Neuronal stem cell (in vitro differentiated cells): ENCODE measurements around the gene LTBP2.
A peak's percentile ranks its signal among the peaks of the same experiment; 100 is the strongest.

ENCODE experiments used
- DNase-seq: peaks from one replicate; pipeline ENCODE4 v3.0.0-alpha.2; 2013; ENCODE audit warnings: low spot score
- H2AFZ ChIP-seq: one replicate; pipeline ENCODE4 v1.6.1; 2013; ENCODE audit warnings: mild to moderate bottlenecking, low read length, inconsistent platforms
- H2AK5ac ChIP-seq: 2 replicates; pipeline ENCODE4 v1.6.1; 2013; ENCODE audit warnings: low read depth, mild to moderate bottlenecking, inconsistent platforms, low read length, moderate library complexity, mixed read lengths
- H2BK120ac ChIP-seq: 2 replicates; pipeline ENCODE4 v1.6.1; 2013; ENCODE audit warnings: low read depth, mild to moderate bottlenecking, inconsistent platforms, low read length, moderate library complexity, mixed read lengths
- H2BK12ac ChIP-seq: one replicate; pipeline ENCODE4 v1.6.1; 2013; ENCODE audit warnings: low read length, inconsistent platforms
- H2BK15ac ChIP-seq: 2 replicates; pipeline ENCODE4 v1.6.1; 2013; ENCODE audit warnings: mild to moderate bottlenecking, low read length, inconsistent platforms, mixed read lengths
- H2BK5ac ChIP-seq: one replicate; pipeline ENCODE4 v1.6.1; 2013; ENCODE audit warnings: inconsistent platforms, mild to moderate bottlenecking, low read length, moderate library complexity
- H3K14ac ChIP-seq: one replicate; pipeline ENCODE4 v1.6.1; 2013; ENCODE audit warnings: low read length, inconsistent platforms
- H3K18ac ChIP-seq: 2 replicates; pipeline ENCODE4 v1.6.1; 2013; ENCODE audit warnings: low read length, inconsistent platforms
- H3K23ac ChIP-seq: 2 replicates; pipeline ENCODE4 v1.6.1; 2013; ENCODE audit warnings: low read depth, mild to moderate bottlenecking, mixed read lengths, low read length, inconsistent platforms; ENCODE audit not compliant: poor library complexity
- H3K27ac ChIP-seq: replicated peaks from 3 replicates; pipeline ENCODE4 v1.5.1; 2013; ENCODE audit warnings: low read length, inconsistent platforms
- H3K27me3 ChIP-seq, 3 experiments: 2 replicates each; pipeline ENCODE4 v1.6.1; 2013; ENCODE audit warnings: low read length in 3 of 3, mild to moderate bottlenecking in 2 of 3, inconsistent platforms in 1 of 3, low read depth in 1 of 3, mixed read lengths in 1 of 3, moderate library complexity in 1 of 3; ENCODE audit not compliant: control insufficient read depth in 3 of 3, insufficient read depth in 3 of 3
- H3K36me3 ChIP-seq, 2 donors: replicated peaks in 1 of 2; 2 replicates each; pipeline ENCODE4 v1.6.1; 2013; ENCODE audit warnings: low read length in 2 of 2; ENCODE audit not compliant: control insufficient read depth in 2 of 2, insufficient read depth in 2 of 2
- H3K4ac ChIP-seq: 2 replicates; pipeline ENCODE4 v1.6.1; 2013; ENCODE audit warnings: inconsistent platforms, mild to moderate bottlenecking, low read length, moderate library complexity
- H3K4me1 ChIP-seq, 2 donors: 1 replicate in 1 of 2; 2 replicates in 1 of 2; pipeline ENCODE4 v1.6.1; 2013; ENCODE audit warnings: low read length in 2 of 2, low read depth in 1 of 2; ENCODE audit not compliant: control insufficient read depth in 2 of 2, insufficient read depth in 1 of 2
- H3K4me2 ChIP-seq: one replicate; pipeline ENCODE4 v1.6.1; 2013; ENCODE audit warnings: mild to moderate bottlenecking, low read length, inconsistent platforms; ENCODE audit not compliant: insufficient read depth, poor library complexity, severe bottlenecking
- H3K4me3 ChIP-seq, 2 donors: 2 replicates each; pipeline ENCODE4 v1.5.1; 2013; ENCODE audit warnings: low read length in 2 of 2, mild to moderate bottlenecking in 2 of 2, inconsistent platforms in 1 of 2, moderate library complexity in 1 of 2
- H3K79me1 ChIP-seq: one replicate; pipeline ENCODE4 v1.6.1; 2013; ENCODE audit warnings: low read depth, mild to moderate bottlenecking, inconsistent platforms, low read length, moderate library complexity
- H3K9ac ChIP-seq: one replicate; pipeline ENCODE4 v1.6.1; 2013; ENCODE audit warnings: mild to moderate bottlenecking, low read depth, low read length, inconsistent platforms; ENCODE audit not compliant: poor library complexity
- H3K9me3 ChIP-seq, 2 donors: replicated peaks in 1 of 2; 2 replicates each; pipeline versions ENCODE3 to v1.6.1; 2013; ENCODE audit warnings: low read length in 2 of 2, mild to moderate bottlenecking in 2 of 2, inconsistent platforms in 1 of 2, low read depth in 1 of 2, mixed read lengths in 1 of 2, moderate library complexity in 1 of 2; ENCODE audit not compliant: control insufficient read depth in 2 of 2, insufficient read depth in 1 of 2
- H4K8ac ChIP-seq: one replicate; pipeline ENCODE4 v1.6.1; 2013; ENCODE audit warnings: low read depth, mild to moderate bottlenecking, inconsistent platforms, low read length, moderate library complexity
- H4K91ac ChIP-seq: one replicate; pipeline ENCODE4 v1.6.1; 2013; ENCODE audit warnings: low read length, low read depth, mild to moderate bottlenecking, inconsistent platforms; ENCODE audit not compliant: poor library complexity
- WGBS, 2 donors: extraction: QIAGEN DNeasy Blood & Tissue Kit; methylation state at CpG; one replicate each; pipeline ENCODE4 v1.1.7; 2013; ENCODE audit warnings: missing lambda C conversion rate in 2 of 2, mixed read lengths in 1 of 2; ENCODE audit not compliant: insufficient read length in 2 of 2, insufficient replicate concordance in 1 of 2; ENCODE audit errors: extremely low coverage in 2 of 2; 5-methylcytosine and 5-hydroxymethylcytosine counted together

The LTBP2 gene

DNA sequence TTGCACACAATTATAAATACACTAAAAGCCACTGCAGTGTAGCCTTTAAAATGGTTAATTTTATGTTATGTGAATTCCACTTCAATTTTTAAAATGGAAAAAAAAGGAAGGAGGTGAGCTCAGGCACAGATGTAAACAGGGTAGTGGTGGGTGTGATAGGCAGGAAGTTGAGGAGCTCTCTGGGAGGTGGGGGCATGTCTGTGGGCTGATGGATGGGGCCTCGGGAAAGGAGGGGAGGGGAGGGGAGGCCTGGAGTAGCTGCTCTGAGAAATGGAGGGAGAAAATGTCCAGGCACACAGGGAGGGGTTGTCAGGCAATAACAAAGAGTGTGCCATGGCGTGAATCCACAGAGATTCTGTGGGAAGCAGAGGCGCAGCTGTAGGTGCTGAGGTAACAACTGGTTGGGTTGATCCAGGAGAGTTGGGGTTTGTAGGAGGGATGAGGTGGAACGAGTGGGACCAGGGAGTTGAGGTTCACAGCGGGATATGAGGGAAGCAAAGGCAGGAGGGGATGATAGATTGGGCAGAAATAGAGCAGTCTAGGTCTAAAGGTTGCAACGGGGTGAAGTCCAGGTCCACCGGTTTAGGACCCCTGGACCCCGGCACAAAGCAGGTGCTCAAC lies 57.2 kb downstream of the LTBP2 start:
- Histone ChIP-seq H2BK120ac (no peak overlapping the region), H3K9ac (no peak overlapping the region), H3K4me3 (peak overlapping the region in 1 of 2 donors; percentile 19), H3K4me1 (peaks cover 9 to 11% of the 10 kb centered on the region in 2 donors), H2BK5ac (no peak overlapping the region), H3K79me1 (no peaks in the 10 kb centered on the region), H3K4ac (no peak overlapping the region), H3K36me3 (no peaks in the 10 kb centered on the region), H3K27me3 (peaks cover 0 to 23% (median 0%) of the 10 kb centered on the region in 3 experiments), H3K4me2 (no peak overlapping the region), H2BK15ac (no peak overlapping the region), H4K8ac (no peak overlapping the region), H3K18ac (no peak overlapping the region), H2AFZ (no peak overlapping the region), H2AK5ac (no peak overlapping the region), H3K14ac (no peak overlapping the region), H3K27ac (no peak overlapping the region), H2BK12ac (no peak overlapping the region), H3K23ac (no peak overlapping the region), H3K9me3 (no peaks in the 10 kb centered on the region), H4K91ac (no peak overlapping the region)
- WGBS, 2 donors = no CpG with 5 or more reads among the region's 8 CpGs
- no peak for DNase-seq

DNA sequence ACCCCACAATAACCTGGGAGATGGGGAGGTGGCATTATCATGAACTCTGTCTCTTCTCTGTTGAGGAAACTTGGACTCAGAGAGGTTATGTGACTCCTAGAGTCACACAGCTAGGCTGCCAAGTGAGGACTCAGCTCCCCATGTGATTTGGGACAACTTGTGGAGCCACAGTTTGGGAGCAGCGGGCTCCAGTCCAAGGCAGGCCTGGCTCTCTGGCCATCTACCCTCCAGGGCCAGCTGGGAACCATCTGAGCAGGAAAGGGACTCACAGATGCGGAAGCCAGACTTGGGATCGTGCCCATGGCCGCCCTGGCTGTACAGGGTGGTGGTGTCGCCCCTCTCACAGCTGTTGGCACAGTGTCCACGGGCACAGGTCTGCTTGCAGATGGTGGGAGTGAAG lies 59.4 kb downstream of the LTBP2 start:
- Histone ChIP-seq H3K27me3 (peaks cover 0 to 22% (median 0%) of the 10 kb centered on the region in 3 experiments), H3K4me1 (peaks cover 9 to 11% of the 10 kb centered on the region in 2 donors), H2BK15ac (peak overlapping the region; percentile 84), H2AK5ac (no peak overlapping the region), H3K9ac (no peak overlapping the region), H2BK120ac (no peak overlapping the region), H3K27ac (no peak overlapping the region), H3K23ac (peak overlapping the region; percentile 5), H3K14ac (peak overlapping the region; percentile 42), H2AFZ (no peak overlapping the region), H3K4me3 (no peak overlapping the region), H3K4ac (no peak overlapping the region), H3K9me3 (no peaks in the 10 kb centered on the region), H3K4me2 (no peak overlapping the region), H2BK12ac (no peak overlapping the region), H3K18ac (no peak overlapping the region), H2BK5ac (no peak overlapping the region), H3K36me3 (no peaks in the 10 kb centered on the region), H4K91ac (no peak overlapping the region), H4K8ac (no peak overlapping the region), H3K79me1 (no peaks in the 10 kb centered on the region)
- no peak for DNase-seq
- WGBS, 2 donors = no CpG with 5 or more reads among the region's 6 CpGs

DNA sequence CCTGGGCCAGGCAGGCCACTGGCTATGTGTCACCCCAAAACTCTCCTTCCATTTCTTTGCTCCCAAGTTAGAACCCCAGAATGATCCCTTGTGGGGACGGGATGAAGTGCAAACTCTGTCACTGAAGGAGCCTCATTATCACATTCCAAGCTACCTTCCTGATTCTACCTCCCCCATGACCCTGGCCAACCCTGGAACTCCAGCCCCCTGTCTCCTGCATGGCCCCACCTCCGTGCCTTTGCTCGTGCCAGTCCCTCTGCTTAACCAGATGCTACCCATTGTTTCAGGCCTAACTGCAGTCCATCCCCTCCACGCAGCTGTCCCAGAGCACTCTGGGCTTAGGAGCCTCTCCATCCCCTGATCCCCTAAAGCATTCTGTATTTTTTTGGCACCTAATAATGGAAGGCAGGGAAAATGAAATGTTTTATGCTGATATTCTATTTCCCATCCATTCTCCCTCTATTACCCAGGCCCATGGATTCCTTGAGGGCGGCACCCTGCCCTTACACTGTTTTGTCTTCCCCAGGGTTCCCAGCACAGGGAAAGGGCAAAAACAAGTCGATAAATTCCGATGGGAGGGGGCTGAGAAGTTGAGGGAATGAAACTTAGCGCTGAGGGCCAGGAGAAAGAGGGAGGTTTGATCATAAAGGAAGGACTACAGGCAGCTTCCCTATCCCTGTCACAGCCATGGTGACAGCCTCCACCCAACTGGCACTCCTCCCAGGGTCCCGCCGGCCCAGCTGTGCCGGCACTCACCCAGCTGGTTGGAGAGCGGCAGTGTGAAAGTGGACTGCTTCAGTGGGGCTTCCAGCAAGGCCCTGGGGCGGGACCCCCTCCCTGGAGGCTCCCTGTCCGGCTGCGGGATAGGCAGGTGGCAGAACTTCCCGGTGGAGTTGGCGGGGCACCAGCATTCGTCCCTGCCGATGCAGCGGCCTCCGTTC lies 60.3 kb downstream of the LTBP2 start:
- H3K4me2 ChIP-seq = no peak overlapping the region
- H4K8ac ChIP-seq = no peak overlapping the region
- no peak overlapping the region for H3K23ac ChIP-seq
- no peaks in the 10 kb centered on the region for H3K9me3 ChIP-seq
- no peaks in the 10 kb centered on the region for H3K36me3 ChIP-seq
- H3K4me3 ChIP-seq = no peak overlapping the region
- no peak overlapping the region for H2BK5ac ChIP-seq
- no peak overlapping the region for H2BK15ac ChIP-seq
- peak overlapping the region; percentile 42 for H2AFZ ChIP-seq
- H3K27ac ChIP-seq = no peak overlapping the region
- H3K79me1 ChIP-seq = no peaks in the 10 kb centered on the region
- H2BK12ac ChIP-seq = no peak overlapping the region
- no CpG with 5 or more reads among the region's 21 CpGs for WGBS, 2 donors
- H3K27me3 ChIP-seq = peaks cover 0 to 22% (median 0%) of the 10 kb centered on the region in 3 experiments
- H3K9ac ChIP-seq = no peak overlapping the region
- H2AK5ac ChIP-seq = peak overlapping the region; percentile 85
- H3K18ac ChIP-seq = peak overlapping the region; percentile 68
- no peak overlapping the region for H3K4ac ChIP-seq
- no peak for DNase-seq
- H4K91ac ChIP-seq = no peak overlapping the region
- peaks cover 9 to 11% of the 10 kb centered on the region in 2 donors for H3K4me1 ChIP-seq
- H2BK120ac ChIP-seq = no peak overlapping the region
- H3K14ac ChIP-seq = peak overlapping the region; percentile 17

DNA sequence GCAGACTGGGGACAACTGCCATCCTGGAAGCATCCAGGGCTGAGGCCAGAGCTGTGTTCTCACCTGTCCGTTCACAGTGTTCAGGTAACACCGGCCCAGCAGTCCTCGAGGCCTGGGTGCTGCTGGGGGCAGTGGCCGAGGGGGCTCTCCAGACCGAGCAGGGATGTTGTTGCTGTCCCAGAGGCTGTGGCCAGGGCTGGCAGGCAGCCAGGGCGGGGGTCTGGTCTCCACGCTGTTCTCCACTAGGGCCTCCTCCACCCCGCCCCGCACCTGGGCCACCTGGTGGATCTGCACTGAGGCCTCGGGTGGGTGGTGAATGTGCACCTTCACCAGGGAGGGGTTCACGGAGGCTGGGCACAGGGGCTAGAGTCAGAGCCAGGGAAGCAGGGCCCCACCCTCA lies 61.0 kb downstream of the LTBP2 start:
- no peak overlapping the region for H2AFZ ChIP-seq
- no peak overlapping the region for H2BK5ac ChIP-seq
- no peak overlapping the region for H4K91ac ChIP-seq
- peak overlapping the region; percentile 94 for H3K14ac ChIP-seq
- peak overlapping the region; percentile 78 for H2BK12ac ChIP-seq
- WGBS, 2 donors = no CpG with 5 or more reads among the region's 11 CpGs
- DNase-seq = no peak
- H2AK5ac ChIP-seq = peak overlapping the region; percentile 85
- no peaks in the 10 kb centered on the region for H3K9me3 ChIP-seq
- no peak overlapping the region for H4K8ac ChIP-seq
- H3K4me1 ChIP-seq = peaks cover 9 to 14% of the 10 kb centered on the region in 2 donors
- H3K36me3 ChIP-seq = no peaks in the 10 kb centered on the region
- no peak overlapping the region for H2BK15ac ChIP-seq
- H3K27me3 ChIP-seq = peaks cover 0 to 22% (median 0%) of the 10 kb centered on the region in 3 experiments
- H2BK120ac ChIP-seq = no peak overlapping the region
- H3K23ac ChIP-seq = no peak overlapping the region
- H3K18ac ChIP-seq = peak overlapping the region; percentile 73
- no peak overlapping the region for H3K4me2 ChIP-seq
- H3K9ac ChIP-seq = no peak overlapping the region
- no peak overlapping the region for H3K4me3 ChIP-seq
- no peak overlapping the region for H3K27ac ChIP-seq
- peak overlapping the region; percentile 57 for H3K4ac ChIP-seq
- no peaks in the 10 kb centered on the region for H3K79me1 ChIP-seq
